ENCODE data around the gene RALGDS. TPM values are rescaled to one million over a fixed set of nuclear protein-coding genes. Genes with fewer than 3 reads are reported as not detected.

The RALGDS gene
- total RNA-seq, 1 experiment from 2014 or later = 13.7 TPM

- no TSS peak for BruUV-seq (replicated peaks)
- Mint-ChIP-seq H3K27me3 (ENCODE audit: unreplicated experiment) (no peaks in the 10 kb centered on the region), H3K9me3 (ENCODE audit: low read depth, unreplicated experiment) (no peaks in the 10 kb centered on the region), H3K36me3 (ENCODE audit: insufficient read depth, unreplicated experiment) (peaks cover 25% of the 10 kb centered on the region), H3K4me3 (ENCODE audit: low read depth, unreplicated experiment) (no peak overlapping the region), H3K4me1 (ENCODE audit: low read depth, unreplicated experiment) (no peaks in the 10 kb centered on the region), H3K27ac (ENCODE audit: unreplicated experiment) (no peak overlapping the region)
- intact Hi-C loops (cut with micrococcal nuclease; ENCODE audit: unreplicated experiment) = no loop called here
- no peak for DNase-seq
- CTCF ChIA-PET = no interaction called here
- no peak for TF ChIP-seq CTCF (IDR thresholded peaks at IDR 0.05; ENCODE audit: unreplicated experiment)
Observed at GRCh38 chr9:133057553-133057952, 63.5 kb downstream of the RALGDS start.

DNA sequence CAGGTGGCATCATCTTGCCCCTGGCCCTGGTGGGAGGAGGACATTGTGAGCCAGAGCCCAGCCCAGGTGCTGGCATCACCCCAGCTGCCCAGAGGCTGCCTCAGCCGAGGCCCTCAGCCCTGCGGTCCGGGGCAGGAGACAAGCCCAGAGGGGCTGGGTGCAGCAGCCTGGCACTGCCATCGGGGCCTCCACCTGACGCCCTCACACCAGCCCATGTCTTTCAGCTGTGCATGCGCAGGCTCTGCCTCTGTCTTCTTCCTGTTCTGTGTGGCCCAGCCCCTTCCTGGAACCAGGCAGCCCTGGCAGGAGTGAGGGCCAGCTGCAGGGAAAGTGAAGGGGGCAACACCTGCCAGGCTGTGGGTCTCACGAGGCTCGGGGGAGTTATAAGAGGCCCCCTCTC lies 64.0 kb downstream of the RALGDS start:
- CTCF ChIA-PET = no interaction called here
- Mint-ChIP-seq H3K9me3 (ENCODE audit: low read depth, unreplicated experiment) (no peaks in the 10 kb centered on the region), H3K27ac (ENCODE audit: unreplicated experiment) (no peak overlapping the region), H3K27me3 (ENCODE audit: unreplicated experiment) (no peaks in the 10 kb centered on the region), H3K36me3 (ENCODE audit: insufficient read depth, unreplicated experiment) (peaks cover 25% of the 10 kb centered on the region), H3K4me3 (ENCODE audit: low read depth, unreplicated experiment) (no peak overlapping the region), H3K4me1 (ENCODE audit: low read depth, unreplicated experiment) (no peaks in the 10 kb centered on the region)
- DNase-seq = no peak
- TF ChIP-seq CTCF (IDR thresholded peaks at IDR 0.05; ENCODE audit: unreplicated experiment) = no peak
- intact Hi-C loops (cut with micrococcal nuclease; ENCODE audit: unreplicated experiment) = no loop called here
- BruUV-seq (replicated peaks) = no TSS peak

GRCh38 chr9:133056533-133056932 lies 64.5 kb downstream of the RALGDS start:
- no peaks in the 10 kb centered on the region for H3K4me1 Mint-ChIP-seq (ENCODE audit: low read depth, unreplicated experiment)
- CTCF ChIA-PET = no interaction called here
- no peak overlapping the region for H3K27ac Mint-ChIP-seq (ENCODE audit: unreplicated experiment)
- no peak overlapping the region for H3K4me3 Mint-ChIP-seq (ENCODE audit: low read depth, unreplicated experiment)
- no peaks in the 10 kb centered on the region for H3K27me3 Mint-ChIP-seq (ENCODE audit: unreplicated experiment)
- DNase-seq = no peak
- no peak for TF ChIP-seq CTCF (IDR thresholded peaks at IDR 0.05; ENCODE audit: unreplicated experiment)
- BruUV-seq (replicated peaks) = no TSS peak
- H3K9me3 Mint-ChIP-seq (ENCODE audit: low read depth, unreplicated experiment) = no peaks in the 10 kb centered on the region
- intact Hi-C loops (cut with micrococcal nuclease; ENCODE audit: unreplicated experiment) = no loop called here
- peaks cover 25% of the 10 kb centered on the region for H3K36me3 Mint-ChIP-seq (ENCODE audit: insufficient read depth, unreplicated experiment)

DNA sequence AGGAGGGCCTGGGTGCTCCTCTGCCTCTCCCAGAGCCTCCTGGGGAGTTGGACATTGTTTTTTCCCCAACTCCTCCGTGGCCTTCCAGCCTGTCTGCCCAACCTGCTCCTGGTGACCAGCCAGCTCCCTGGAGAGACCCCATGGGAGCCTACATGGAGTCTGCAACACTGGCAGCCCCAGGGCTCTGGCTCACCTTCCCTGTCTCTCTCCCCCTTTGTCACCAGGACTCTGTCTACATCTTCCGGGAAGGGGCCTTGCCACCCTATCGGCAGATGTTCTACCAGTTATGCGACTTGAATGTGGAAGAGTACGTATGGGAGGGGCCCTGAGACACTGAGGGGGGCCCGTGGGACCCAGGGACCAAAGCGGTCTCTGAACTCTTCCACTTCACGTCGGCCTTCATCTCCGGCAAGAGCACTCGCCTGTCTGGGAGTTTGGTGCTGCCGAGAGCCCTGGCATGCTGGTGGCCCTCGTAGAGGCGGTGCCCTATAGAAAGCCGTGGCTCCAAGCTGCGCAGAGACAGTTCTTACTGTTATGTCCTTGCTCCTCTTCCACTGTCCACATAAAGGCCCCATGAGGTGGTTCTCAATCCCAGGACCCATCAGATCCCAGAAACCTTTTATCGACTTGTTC lies 65.1 kb downstream of the RALGDS start:
- Mint-ChIP-seq H3K27me3 (ENCODE audit: unreplicated experiment) (no peaks in the 10 kb centered on the region), H3K36me3 (ENCODE audit: insufficient read depth, unreplicated experiment) (peaks cover 25% of the 10 kb centered on the region), H3K27ac (ENCODE audit: unreplicated experiment) (no peak overlapping the region), H3K4me1 (ENCODE audit: low read depth, unreplicated experiment) (no peaks in the 10 kb centered on the region), H3K9me3 (ENCODE audit: low read depth, unreplicated experiment) (no peaks in the 10 kb centered on the region), H3K4me3 (ENCODE audit: low read depth, unreplicated experiment) (no peak overlapping the region)
- intact Hi-C loops (cut with micrococcal nuclease; ENCODE audit: unreplicated experiment) = no loop called here
- CTCF ChIA-PET = no interaction called here
- no peak for TF ChIP-seq CTCF (IDR thresholded peaks at IDR 0.05; ENCODE audit: unreplicated experiment)
- BruUV-seq (replicated peaks) = no TSS peak
- DNase-seq = no peak
